Loucy (cell line): Measurements from ENCODE around the gene GPX6.

Source experiments
- H2AFZ ChIP-seq: fragments of 200-600 bp; sonication (generic); 2 replicates; pipeline ENCODE4 v1.6.0; 2016; ENCODE audit warnings: antibody characterized with exemption, mild to moderate bottlenecking, low read length, moderate library complexity
- H3F3A ChIP-seq: fragments of 200-600 bp; 2 replicates; pipeline ENCODE4 v1.6.0; 2016; ENCODE audit warnings: antibody characterized with exemption, low read depth, mild to moderate bottlenecking
- H3K27me3 ChIP-seq: fragments of 200-600 bp; sonication (generic); 2 replicates; pipeline ENCODE4 v1.6.1; 2014; ENCODE audit warnings: low read length, mild to moderate bottlenecking; ENCODE audit not compliant: insufficient read depth, poor library complexity, severe bottlenecking
- H3K36me3 ChIP-seq: fragments of 200-600 bp; sonication (generic); 2 replicates; pipeline ENCODE4 v1.6.1; 2016; ENCODE audit warnings: low read length; ENCODE audit not compliant: insufficient read depth
- H3K4me1 ChIP-seq: fragments of 200-600 bp; sonication (generic); 2 replicates; pipeline ENCODE4 v1.5.1; 2014; ENCODE audit warnings: low read length, mild to moderate bottlenecking; ENCODE audit not compliant: insufficient read depth, poor library complexity, severe bottlenecking
- H3K4me2 ChIP-seq: fragments of 200-600 bp; sonication (generic); 2 replicates; pipeline ENCODE4 v1.6.0; 2014; ENCODE audit warnings: antibody characterized with exemption, low read length, low read depth, mild to moderate bottlenecking; ENCODE audit not compliant: poor library complexity, severe bottlenecking
- H3K4me3 ChIP-seq: fragments of 200-600 bp; sonication (generic); 2 replicates; pipeline ENCODE4 v1.5.1; 2014; ENCODE audit warnings: low read length, mild to moderate bottlenecking, mixed read lengths; ENCODE audit not compliant: poor library complexity, severe bottlenecking
- H3K79me2 ChIP-seq: fragments of 200-600 bp; sonication (generic); 2 replicates; pipeline ENCODE4 v1.6.1; 2014; ENCODE audit warnings: low read length; ENCODE audit not compliant: insufficient read depth
- H3K9ac ChIP-seq: fragments of 200-600 bp; sonication (generic); 2 replicates; pipeline ENCODE4 v1.6.0; 2014; ENCODE audit warnings: mild to moderate bottlenecking, low read depth, low read length, moderate library complexity; ENCODE audit not compliant: poor library complexity, severe bottlenecking
- H3K9me2 ChIP-seq: fragments of 200-600 bp; sonication (generic); replicated peaks from 2 replicates; pipeline ENCODE4 v1.6.1; 2016; ENCODE audit warnings: low read depth, low read length, mixed read lengths
- H3K9me3 ChIP-seq: fragments of 200-600 bp; sonication (generic); 2 replicates; pipeline ENCODE4 v1.6.1; 2014; ENCODE audit warnings: mild to moderate bottlenecking, antibody characterized with exemption, low read length, low read depth; ENCODE audit not compliant: insufficient read depth
- H4K20me1 ChIP-seq: fragments of 200-600 bp; sonication (generic); 2 replicates; pipeline ENCODE4 v1.6.0; 2014; ENCODE audit warnings: antibody characterized with exemption, low read length, mild to moderate bottlenecking; ENCODE audit not compliant: insufficient read depth, poor library complexity, severe bottlenecking
- EZH2phosphoT487 ChIP-seq: fragments of 200-600 bp; IDR thresholded peaks from 2 replicates; pipeline ENCODE4 v1.6.1; 2018; ENCODE audit warnings: antibody characterized with exemption, mild to moderate bottlenecking, moderate library complexity, borderline replicate concordance
- TF ChIP-seq, protein P1 (sequence below): fragments of 200-600 bp; sonication (generic); conservative IDR thresholded peaks from 2 replicates; pipeline ENCODE4 v1.5.1; 2014; ENCODE audit warnings: mild to moderate bottlenecking, antibody characterized with exemption, low read length

GPX6 gene

DNA sequence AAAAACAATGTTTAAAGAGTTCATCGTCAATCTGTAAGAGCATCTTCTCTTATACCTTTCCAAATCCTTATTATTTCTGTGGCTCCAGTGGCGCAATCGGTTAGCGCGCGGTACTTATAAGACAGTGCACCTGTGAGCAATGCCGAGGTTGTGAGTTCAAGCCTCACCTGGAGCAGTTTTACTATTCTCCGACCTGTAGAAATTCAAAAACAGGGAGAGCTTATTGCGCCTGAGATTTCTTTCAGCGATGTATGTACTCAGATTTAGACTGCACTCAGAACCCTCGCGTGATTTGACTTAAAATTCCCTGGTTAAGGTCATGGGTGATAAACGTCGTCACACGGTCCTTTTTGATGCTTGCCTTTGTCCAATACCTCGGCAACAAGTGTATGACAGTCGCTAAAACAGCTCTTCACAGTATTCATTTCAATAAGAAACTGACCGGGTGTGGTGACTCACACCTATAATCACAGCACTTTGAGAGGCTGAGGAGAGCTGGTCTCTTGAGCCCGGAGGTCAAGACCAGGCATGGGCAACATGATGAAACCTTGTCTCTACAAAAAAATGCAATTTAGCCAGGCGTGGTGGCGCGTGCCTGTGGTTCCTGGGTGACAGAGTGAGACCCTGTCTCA is 22.0 kb upstream of the GPX6 start:
- no peaks in the 10 kb centered on the region for H4K20me1 ChIP-seq
- H3K79me2 ChIP-seq = no peaks in the 10 kb centered on the region
- no peaks in the 10 kb centered on the region for H3K4me1 ChIP-seq
- no peaks in the 10 kb centered on the region for H3K9me2 ChIP-seq
- no peaks in the 10 kb centered on the region for H3K36me3 ChIP-seq
- H3K27me3 ChIP-seq = no peaks in the 10 kb centered on the region
- TF ChIP-seq, protein P1, sequence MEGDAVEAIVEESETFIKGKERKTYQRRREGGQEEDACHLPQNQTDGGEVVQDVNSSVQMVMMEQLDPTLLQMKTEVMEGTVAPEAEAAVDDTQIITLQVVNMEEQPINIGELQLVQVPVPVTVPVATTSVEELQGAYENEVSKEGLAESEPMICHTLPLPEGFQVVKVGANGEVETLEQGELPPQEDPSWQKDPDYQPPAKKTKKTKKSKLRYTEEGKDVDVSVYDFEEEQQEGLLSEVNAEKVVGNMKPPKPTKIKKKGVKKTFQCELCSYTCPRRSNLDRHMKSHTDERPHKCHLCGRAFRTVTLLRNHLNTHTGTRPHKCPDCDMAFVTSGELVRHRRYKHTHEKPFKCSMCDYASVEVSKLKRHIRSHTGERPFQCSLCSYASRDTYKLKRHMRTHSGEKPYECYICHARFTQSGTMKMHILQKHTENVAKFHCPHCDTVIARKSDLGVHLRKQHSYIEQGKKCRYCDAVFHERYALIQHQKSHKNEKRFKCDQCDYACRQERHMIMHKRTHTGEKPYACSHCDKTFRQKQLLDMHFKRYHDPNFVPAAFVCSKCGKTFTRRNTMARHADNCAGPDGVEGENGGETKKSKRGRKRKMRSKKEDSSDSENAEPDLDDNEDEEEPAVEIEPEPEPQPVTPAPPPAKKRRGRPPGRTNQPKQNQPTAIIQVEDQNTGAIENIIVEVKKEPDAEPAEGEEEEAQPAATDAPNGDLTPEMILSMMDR = no peak
- TF ChIP-seq EZH2phosphoT487 = no peak
- no peaks in the 10 kb centered on the region for H3F3A ChIP-seq
- no peaks in the 10 kb centered on the region; the same call in 1 of the 2 replicates for H3K9me3 ChIP-seq
- H3K4me3 ChIP-seq = no peak overlapping the region
- no peak overlapping the region for H2AFZ ChIP-seq
- H3K4me2 ChIP-seq = no peak overlapping the region
- H3K9ac ChIP-seq = no peak overlapping the region

DNA sequence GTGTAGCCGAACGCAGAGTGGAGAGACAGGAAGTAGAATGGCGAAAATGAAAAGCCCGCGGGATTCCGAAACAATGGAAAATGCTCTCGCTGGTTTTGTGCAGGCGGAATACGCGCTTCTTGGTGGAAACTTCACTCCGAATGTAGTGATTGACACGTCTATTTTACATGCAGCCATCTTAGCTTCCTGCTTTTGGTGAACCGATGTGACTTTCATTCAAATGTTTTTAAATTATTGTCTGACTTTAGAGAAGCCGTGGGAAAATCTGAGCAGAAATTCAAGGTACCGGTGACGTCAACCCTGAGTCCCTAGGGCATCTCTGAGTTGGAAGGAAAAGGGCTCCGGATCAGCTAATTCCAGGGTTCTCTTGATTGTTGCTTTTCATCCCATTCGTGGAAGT is 21.5 kb upstream of the GPX6 start:
- TF ChIP-seq, protein P1 = no peak
- TF ChIP-seq EZH2phosphoT487 = no peak
- H3K9ac ChIP-seq = no peak overlapping the region
- H2AFZ ChIP-seq = no peak overlapping the region
- no peaks in the 10 kb centered on the region for H3F3A ChIP-seq
- H3K27me3 ChIP-seq = no peaks in the 10 kb centered on the region
- no peaks in the 10 kb centered on the region for H3K4me1 ChIP-seq
- no peak overlapping the region for H3K4me3 ChIP-seq
- H3K9me3 ChIP-seq = no peaks in the 10 kb centered on the region; the same call in 1 of the 2 replicates
- H4K20me1 ChIP-seq = no peaks in the 10 kb centered on the region
- H3K9me2 ChIP-seq = no peaks in the 10 kb centered on the region
- no peak overlapping the region for H3K4me2 ChIP-seq
- H3K79me2 ChIP-seq = no peaks in the 10 kb centered on the region
- H3K36me3 ChIP-seq = no peaks in the 10 kb centered on the region

DNA sequence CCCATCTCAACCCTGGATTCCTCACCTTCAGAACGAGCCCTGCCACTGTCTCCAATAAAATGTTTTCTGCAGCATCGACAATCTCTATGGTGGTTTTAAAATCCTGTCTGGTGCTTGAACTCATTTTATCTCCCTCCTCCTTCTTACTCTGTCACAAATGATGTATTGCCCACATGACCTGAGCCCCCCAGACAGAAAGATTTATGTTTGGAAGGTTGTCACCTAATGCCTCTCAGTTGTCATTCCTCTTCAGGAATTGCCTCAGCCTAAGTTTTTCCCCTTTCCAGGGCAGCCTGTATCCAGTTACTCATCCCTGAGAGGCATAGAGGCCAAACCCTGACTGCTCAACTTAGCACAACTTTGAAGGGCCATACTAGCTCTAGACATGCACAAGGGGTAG is 19.3 kb upstream of the GPX6 start:
- Histone ChIP-seq H3K9me2 (no peaks in the 10 kb centered on the region), H2AFZ (no peak overlapping the region), H3K9me3 (no peaks in the 10 kb centered on the region; the same call in 1 of the 2 replicates), H3K27me3 (no peaks in the 10 kb centered on the region), H3K4me2 (no peak overlapping the region), H3K79me2 (no peaks in the 10 kb centered on the region), H3F3A (no peaks in the 10 kb centered on the region), H4K20me1 (no peaks in the 10 kb centered on the region), H3K36me3 (no peaks in the 10 kb centered on the region), H3K9ac (no peak overlapping the region), H3K4me3 (no peak overlapping the region), H3K4me1 (no peaks in the 10 kb centered on the region)
- TF ChIP-seq, protein P1 = no peak
- TF ChIP-seq EZH2phosphoT487 = no peak
